Astrocyte (in vitro differentiated cells and primary cell): Measurements from ENCODE around the gene TSPAN32. TPM values are rescaled to one million over a fixed set of nuclear protein-coding genes. Genes with fewer than 3 reads are reported as not detected.

Experiments used
- DNase-seq: peaks from one replicate; pipeline ENCODE4 v3.0.0-alpha.2; 2010; ENCODE audit warnings: low read depth
- FAIRE-seq: peaks from 2 replicates; lab custom pipeline; 2011; peaks lifted over from hg19 to GRCh38; lab: Jason Lieb, UNC
- H2AFZ ChIP-seq: 2 replicates; pipeline ENCODE4 v1.6.0; 2012; ENCODE audit warnings: low read depth, low read length, inconsistent platforms
- H3K27ac ChIP-seq: 2 replicates; pipeline ENCODE4 v1.5.1; 2011; ENCODE audit warnings: low read depth, low read length, inconsistent platforms
- H3K27me3 ChIP-seq: 2 replicates; pipeline ENCODE4 v1.6.0; 2011; ENCODE audit warnings: low read length, inconsistent platforms; ENCODE audit not compliant: insufficient read depth
- H3K36me3 ChIP-seq: 2 replicates; pipeline ENCODE4 v1.5.1; 2011; ENCODE audit warnings: low read length, inconsistent platforms; ENCODE audit not compliant: insufficient read depth
- H3K4me1 ChIP-seq: 2 replicates; pipeline ENCODE4 v1.5.1; 2011; ENCODE audit warnings: low read length, inconsistent platforms; ENCODE audit not compliant: insufficient read depth
- H3K4me2 ChIP-seq: 2 replicates; pipeline ENCODE4 v1.6.0; 2012; ENCODE audit warnings: low read length, inconsistent platforms
- H3K4me3 ChIP-seq: 2 replicates; pipeline ENCODE4 v1.5.1; 2011; ENCODE audit warnings: low read depth, mild to moderate bottlenecking, low read length, inconsistent platforms; ENCODE audit not compliant: insufficient read depth
- H3K79me2 ChIP-seq: 2 replicates; pipeline ENCODE4 v1.6.0; 2012; ENCODE audit warnings: mild to moderate bottlenecking, low read length, inconsistent platforms; ENCODE audit not compliant: insufficient read depth
- H3K9ac ChIP-seq: 2 replicates; pipeline ENCODE4 v1.6.0; 2012; ENCODE audit warnings: mild to moderate bottlenecking, low read length, inconsistent platforms
- H3K9me3 ChIP-seq: 2 replicates; pipeline ENCODE4 v1.5.1; 2012; ENCODE audit warnings: low read depth, mild to moderate bottlenecking, low read length, inconsistent platforms; ENCODE audit not compliant: insufficient read depth
- H4K20me1 ChIP-seq: 2 replicates; pipeline ENCODE4 v1.6.0; 2012; ENCODE audit warnings: low read length, inconsistent platforms; ENCODE audit not compliant: insufficient read depth
- H3K27ac Mint-ChIP-seq: one replicate; pipeline ENCODE4 v1.8.0; 2021; ENCODE audit warnings: mild to moderate bottlenecking, mixed read lengths; ENCODE audit not compliant: unreplicated experiment
- H3K27me3 Mint-ChIP-seq: one replicate; pipeline ENCODE4 v1.8.0; 2021; ENCODE audit warnings: low read depth, mixed read lengths; ENCODE audit not compliant: unreplicated experiment
- H3K36me3 Mint-ChIP-seq: one replicate; pipeline ENCODE4 v1.8.0; 2021; ENCODE audit warnings: low read depth, mixed read lengths; ENCODE audit not compliant: unreplicated experiment
- H3K4me1 Mint-ChIP-seq: one replicate; pipeline ENCODE4 v1.8.0; 2021; ENCODE audit warnings: low read depth, mixed read lengths; ENCODE audit not compliant: unreplicated experiment
- H3K4me3 Mint-ChIP-seq: one replicate; pipeline ENCODE4 v1.8.0; 2021; ENCODE audit warnings: mild to moderate bottlenecking, moderate library complexity, mixed read lengths; ENCODE audit not compliant: unreplicated experiment
- H3K9me3 Mint-ChIP-seq: one replicate; pipeline ENCODE4 v1.8.0; 2021; ENCODE audit warnings: mild to moderate bottlenecking, mixed read lengths; ENCODE audit not compliant: unreplicated experiment
- CTCF ChIP-seq: IDR thresholded peaks from 2 replicates; pipeline ENCODE4 v1.5.1; 2011; ENCODE audit warnings: low read depth, mild to moderate bottlenecking, inconsistent platforms, low read length, moderate library complexity; ENCODE audit not compliant: insufficient read depth
- EZH2 ChIP-seq: IDR thresholded peaks from 2 replicates; pipeline ENCODE4 v1.6.1; 2012; ENCODE audit warnings: mild to moderate bottlenecking, low read length, inconsistent platforms; ENCODE audit not compliant: insufficient read depth
- total RNA-seq: library from RNA; stranded (reverse); gene quantifications from 2 replicates; pipeline ENCODE4 v1.2.1, GENCODE V29; 2021

Gene TSPAN32
- total RNA-seq, 1 donor from 2014 or later: not detected

- H3K4me1 Mint-ChIP-seq: no peaks in the 10 kb centered on the region
- no peak overlapping the region for H3K4me2 ChIP-seq
- peaks cover 45% of the 10 kb centered on the region for H3K27me3 Mint-ChIP-seq
- H3K4me3 ChIP-seq: no peak overlapping the region
- H3K9ac ChIP-seq: no peak overlapping the region
- H3K4me1 ChIP-seq: peaks cover 7% of the 10 kb centered on the region
- DNase-seq: no peak
- H3K36me3 ChIP-seq: no peaks in the 10 kb centered on the region
- H3K27ac ChIP-seq: no peak overlapping the region
- H3K9me3 ChIP-seq: no peaks in the 10 kb centered on the region
- no peaks in the 10 kb centered on the region for H3K27me3 ChIP-seq
- H3K27ac Mint-ChIP-seq: no peak overlapping the region
- TF ChIP-seq CTCF: no peak
- no peak for TF ChIP-seq EZH2
- FAIRE-seq: no peak
- H3K4me3 Mint-ChIP-seq: no peak overlapping the region
- H4K20me1 ChIP-seq: no peaks in the 10 kb centered on the region
- H2AFZ ChIP-seq: no peak overlapping the region
- H3K36me3 Mint-ChIP-seq: peaks cover 8% of the 10 kb centered on the region
- peaks cover 11% of the 10 kb centered on the region for H3K9me3 Mint-ChIP-seq
- H3K79me2 ChIP-seq: no peaks in the 10 kb centered on the region
These were observed 16.9 kb downstream of the TSPAN32 start for GRCh38 chr11:2318707-2319106.

GRCh38 chr11:2319791-2320472 is 18.1 kb downstream of the TSPAN32 start:
- Mint-ChIP-seq H3K4me3 (no peak overlapping the region), H3K27me3 (peaks cover 48% of the 10 kb centered on the region), H3K27ac (no peak overlapping the region), H3K9me3 (peaks cover 11% of the 10 kb centered on the region), H3K36me3 (peaks cover 8% of the 10 kb centered on the region), H3K4me1 (no peaks in the 10 kb centered on the region)
- TF ChIP-seq CTCF: no peak
- TF ChIP-seq EZH2: no peak
- FAIRE-seq: no peak
- Histone ChIP-seq H3K79me2 (no peaks in the 10 kb centered on the region), H3K36me3 (no peaks in the 10 kb centered on the region), H3K9me3 (no peaks in the 10 kb centered on the region), H4K20me1 (no peaks in the 10 kb centered on the region), H3K27me3 (no peaks in the 10 kb centered on the region), H2AFZ (no peak overlapping the region), H3K9ac (no peak overlapping the region), H3K4me2 (no peak overlapping the region), H3K4me1 (peaks cover 2% of the 10 kb centered on the region), H3K4me3 (no peak overlapping the region), H3K27ac (no peak overlapping the region)
- DNase-seq: no peak
